ENCODE results near the gene DNTTIP2.
A peak's percentile ranks its signal among the peaks of the same experiment; 100 is the strongest.
"Not testable (repeated sequence)": the region's sequence is repeated elsewhere in the genome, so short reads cannot be mapped to it uniquely, and the experiment has no call there.

The DNTTIP2 gene

DNA sequence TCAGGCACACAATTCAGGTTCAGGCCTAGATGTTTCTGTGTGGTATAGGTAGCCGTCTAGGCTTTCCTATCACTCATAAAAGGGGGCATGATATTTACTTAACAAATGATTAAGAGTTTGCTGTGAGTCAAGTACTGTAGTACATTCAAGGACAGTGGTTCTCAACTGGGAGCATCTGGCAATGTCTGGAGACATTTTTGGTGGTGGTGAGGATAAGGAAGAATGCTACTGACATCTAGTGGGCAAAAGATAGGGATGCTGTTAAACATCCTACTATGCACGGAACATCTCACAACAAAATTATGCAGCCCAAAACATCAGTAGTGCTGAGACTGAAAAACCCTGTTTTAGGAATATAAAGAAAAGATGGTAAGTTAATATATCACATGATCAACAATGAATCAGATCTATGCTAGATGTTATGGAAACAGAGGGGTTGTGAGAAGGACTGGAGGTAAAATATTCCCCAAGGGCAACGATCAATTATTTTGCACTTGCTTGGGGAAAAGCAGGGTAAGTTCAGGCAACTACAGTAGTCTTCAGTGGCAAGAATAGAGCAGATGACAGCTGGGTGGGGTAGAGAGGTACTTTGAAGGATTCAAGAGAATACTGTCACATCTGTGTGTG is 4.9 kb downstream of the DNTTIP2 start:
- TF ChIP-seq, protein P1, sequence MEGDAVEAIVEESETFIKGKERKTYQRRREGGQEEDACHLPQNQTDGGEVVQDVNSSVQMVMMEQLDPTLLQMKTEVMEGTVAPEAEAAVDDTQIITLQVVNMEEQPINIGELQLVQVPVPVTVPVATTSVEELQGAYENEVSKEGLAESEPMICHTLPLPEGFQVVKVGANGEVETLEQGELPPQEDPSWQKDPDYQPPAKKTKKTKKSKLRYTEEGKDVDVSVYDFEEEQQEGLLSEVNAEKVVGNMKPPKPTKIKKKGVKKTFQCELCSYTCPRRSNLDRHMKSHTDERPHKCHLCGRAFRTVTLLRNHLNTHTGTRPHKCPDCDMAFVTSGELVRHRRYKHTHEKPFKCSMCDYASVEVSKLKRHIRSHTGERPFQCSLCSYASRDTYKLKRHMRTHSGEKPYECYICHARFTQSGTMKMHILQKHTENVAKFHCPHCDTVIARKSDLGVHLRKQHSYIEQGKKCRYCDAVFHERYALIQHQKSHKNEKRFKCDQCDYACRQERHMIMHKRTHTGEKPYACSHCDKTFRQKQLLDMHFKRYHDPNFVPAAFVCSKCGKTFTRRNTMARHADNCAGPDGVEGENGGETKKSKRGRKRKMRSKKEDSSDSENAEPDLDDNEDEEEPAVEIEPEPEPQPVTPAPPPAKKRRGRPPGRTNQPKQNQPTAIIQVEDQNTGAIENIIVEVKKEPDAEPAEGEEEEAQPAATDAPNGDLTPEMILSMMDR (IDR thresholded peaks at IDR 0.05; ENCODE audit: low read depth, low read length) = peak; percentile 31
- DNase-seq (ENCODE audit: extremely low read depth, low read depth) = no peak

DNA sequence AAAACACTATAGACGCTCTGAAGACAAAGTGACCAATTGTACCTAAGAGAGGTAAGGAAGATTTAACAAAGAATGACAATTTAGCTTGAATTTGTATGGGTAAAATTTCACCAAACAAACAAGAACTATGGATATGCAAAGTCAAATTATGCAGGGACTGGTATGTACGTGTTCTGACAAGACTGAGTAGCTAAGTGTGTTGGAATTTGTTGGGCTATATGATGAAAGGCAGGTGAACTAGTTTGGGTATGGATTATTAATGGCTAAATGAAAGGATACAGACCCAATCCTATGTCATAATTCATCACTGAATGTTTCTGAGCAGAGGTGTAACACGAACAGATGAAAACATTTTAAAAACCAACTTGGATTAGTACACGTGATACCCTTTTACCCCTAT is 7.6 kb downstream of the DNTTIP2 start:
- TF ChIP-seq, protein P1 (IDR thresholded peaks at IDR 0.05; ENCODE audit: low read depth, low read length) = no peak

DNA sequence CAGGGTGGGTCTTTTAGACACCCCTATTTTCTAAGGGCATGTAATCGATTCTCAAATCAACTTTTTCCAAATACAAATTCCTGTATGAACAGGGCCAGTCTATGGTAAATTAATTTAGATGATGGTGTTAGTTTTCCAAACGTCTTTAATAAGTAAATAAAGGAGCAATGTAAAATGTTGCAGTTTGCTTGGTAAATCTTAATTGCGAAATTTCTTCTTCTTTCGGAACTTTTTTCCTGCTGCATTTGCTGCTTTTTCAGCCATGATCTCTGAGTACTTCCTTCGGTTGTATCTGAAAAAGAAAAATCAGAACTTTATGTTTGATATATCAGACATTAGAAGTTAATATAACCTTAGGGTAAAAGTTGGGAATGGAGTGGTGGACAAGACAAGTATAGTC is 9.4 kb downstream of the DNTTIP2 start:
- DNase-seq (ENCODE audit: extremely low read depth, low read depth) = no peak
- TF ChIP-seq, protein P1 (IDR thresholded peaks at IDR 0.05; ENCODE audit: low read depth, low read length) = no peak

More for the DNA sequence above, 7.6 kb downstream of the DNTTIP2 start:
- DNase-seq (ENCODE audit: extremely low read depth, low read depth) = no peak

DNA sequence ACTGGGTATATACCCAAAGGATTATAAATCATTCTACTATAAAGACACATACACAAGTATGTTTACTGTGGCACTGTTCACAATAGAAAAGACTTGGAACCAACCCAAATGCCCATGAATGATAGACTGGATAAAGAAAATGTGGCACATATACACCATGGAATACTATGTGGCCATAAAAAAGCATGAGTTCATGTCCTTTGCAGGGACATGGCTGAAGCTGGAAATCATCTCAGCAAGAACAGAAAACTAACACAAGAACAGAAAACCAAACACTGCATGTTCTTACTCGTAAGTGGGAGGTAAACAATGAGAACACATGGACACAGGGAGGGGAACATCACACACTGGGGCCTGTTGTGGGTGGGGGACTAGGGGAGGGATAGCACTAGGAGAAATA is 10.5 kb downstream of the DNTTIP2 start:
- not testable (repeated sequence) for DNase-seq (ENCODE audit: extremely low read depth, low read depth)

DNA sequence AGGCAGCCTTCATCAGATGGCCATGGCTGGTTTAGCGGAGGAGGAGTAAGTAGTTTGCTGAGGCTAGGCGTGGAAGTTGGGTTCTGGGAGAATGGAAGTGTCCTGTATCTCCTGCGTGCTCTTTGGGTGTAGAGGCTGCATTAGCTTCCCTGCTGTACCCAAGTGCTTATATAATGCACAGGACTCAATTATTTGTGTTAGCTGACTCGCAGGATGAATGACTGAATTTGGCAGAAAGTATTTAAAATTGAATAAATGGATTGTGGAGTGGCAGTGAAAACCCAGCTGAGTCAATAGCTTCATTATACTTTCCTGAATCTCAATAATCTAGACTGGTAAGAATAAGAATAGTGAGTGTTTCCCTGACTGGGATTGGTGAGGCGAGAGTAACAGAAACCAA is 13.8 kb downstream of the DNTTIP2 start:
- no peak for DNase-seq (ENCODE audit: extremely low read depth, low read depth)
- TF ChIP-seq, protein P1 (IDR thresholded peaks at IDR 0.05; ENCODE audit: low read depth, low read length) = no peak

DNA sequence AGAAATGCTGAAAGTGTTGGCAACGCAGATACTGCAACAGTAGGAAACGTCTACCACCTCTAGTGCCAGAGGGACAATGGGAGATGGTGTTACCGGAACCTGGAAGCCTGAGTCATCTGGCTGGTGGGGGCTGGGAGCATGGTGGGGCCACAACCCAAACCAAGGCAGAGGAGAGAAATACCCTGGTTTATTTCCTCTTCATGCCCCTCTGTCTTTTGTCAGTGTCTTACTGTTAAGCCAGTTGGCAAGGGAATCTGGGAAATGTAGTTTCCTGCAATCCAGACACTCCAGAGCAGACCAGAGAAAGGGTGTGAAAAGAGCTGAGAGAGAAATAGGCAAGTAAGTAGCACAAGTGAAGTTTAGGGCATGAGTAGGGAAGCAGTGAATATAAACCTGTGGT is 14.8 kb downstream of the DNTTIP2 start:
- TF ChIP-seq, protein P1 (IDR thresholded peaks at IDR 0.05; ENCODE audit: low read depth, low read length) = no peak
- no peak for DNase-seq (ENCODE audit: extremely low read depth, low read depth)

DNA sequence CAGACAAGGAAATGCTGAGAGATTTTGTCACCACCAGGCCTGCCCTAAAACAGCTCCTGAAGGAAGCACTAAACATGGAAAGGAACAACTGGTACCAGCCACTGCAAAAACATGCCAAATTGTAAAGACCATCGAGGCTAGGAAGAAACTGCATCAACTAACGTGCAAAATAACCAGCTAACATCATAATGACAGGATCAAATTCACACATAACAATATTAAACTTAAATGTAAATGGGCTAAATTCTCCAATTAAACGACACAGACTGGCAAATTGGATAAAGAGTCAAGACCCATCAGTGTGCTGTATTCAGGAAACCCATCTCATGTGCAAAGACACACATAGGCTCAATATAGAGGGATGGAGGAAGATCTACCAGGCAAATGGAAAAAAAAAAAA is 21.4 kb downstream of the DNTTIP2 start:
- not testable (repeated sequence) for DNase-seq (ENCODE audit: extremely low read depth, low read depth)

DNA sequence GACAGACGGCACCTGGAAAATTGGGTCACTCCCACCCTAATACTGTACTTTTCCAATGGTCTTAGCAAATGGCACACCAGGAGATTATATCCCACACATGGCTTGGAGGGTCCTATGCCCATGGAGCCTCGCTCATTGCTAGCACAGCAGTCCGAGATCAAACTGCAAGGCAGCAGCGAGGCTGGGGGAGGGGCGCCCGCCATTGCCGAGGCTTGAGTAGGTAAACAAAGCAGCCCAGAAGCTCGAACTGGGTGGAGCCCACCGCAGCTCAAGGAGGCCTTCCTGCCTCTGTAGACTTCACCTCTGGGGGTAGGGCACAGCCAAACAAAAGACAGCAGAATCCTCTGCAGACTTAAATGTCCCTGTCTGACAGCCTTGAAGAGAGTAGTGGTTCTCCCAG is 23.0 kb downstream of the DNTTIP2 start:
- not testable (repeated sequence) for DNase-seq (ENCODE audit: extremely low read depth, low read depth)

DNA sequence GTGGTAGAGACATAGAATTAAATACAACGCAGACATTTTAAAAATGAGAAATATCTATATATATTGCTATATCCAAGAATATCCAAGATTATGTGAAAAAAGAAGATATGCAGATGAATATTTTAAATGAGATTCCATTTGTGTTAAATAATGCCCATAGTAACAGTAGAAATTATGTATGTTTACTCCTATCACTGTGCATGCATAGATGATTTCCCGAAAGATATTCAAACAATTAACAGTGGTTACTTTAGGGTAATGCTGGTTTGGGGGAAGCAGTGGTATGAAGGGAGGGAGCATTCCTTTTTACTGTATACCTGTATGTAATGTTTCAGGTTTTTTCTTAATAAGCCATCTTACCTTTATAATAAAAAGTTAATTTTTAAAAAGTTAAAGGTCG is 25.1 kb downstream of the DNTTIP2 start:
- no peak for DNase-seq (ENCODE audit: extremely low read depth, low read depth)
- TF ChIP-seq, protein P1 (IDR thresholded peaks at IDR 0.05; ENCODE audit: low read depth, low read length) = no peak

Data from AG09319 (cell line).